GM23338 (cell line): ENCODE results near the gene ATP2A3.

Experiments
- CREB1 ChIP-seq: fragments of 250-450 bp; sonication (Bioruptor Pico); IDR thresholded peaks from 2 replicates; pipeline ENCODE4 v1.5.0; 2020; ENCODE audit warnings: low read depth, mild to moderate bottlenecking, moderate library complexity
- CTCF ChIP-seq, 2 experiments: fragments of 200-600 bp in 1 of 2; sonication (generic) in 1 of 2; conservative IDR thresholded peaks; 2 replicates each; pipeline versions ENCODE4 v1.5.1 to v1.6.1; 2016 to 2017; ENCODE audit warnings: antibody characterized with exemption in 2 of 2, low read depth in 2 of 2, mild to moderate bottlenecking in 2 of 2, moderate library complexity in 1 of 2
- ETS1 ChIP-seq: IDR thresholded peaks from 2 replicates; pipeline ENCODE4 v1.6.1; 2016; ENCODE audit warnings: antibody characterized with exemption
- EZH2 ChIP-seq: fragments of 200-600 bp; sonication (generic); IDR thresholded peaks from one replicate; pipeline ENCODE4 v1.8.0; 2017; ENCODE audit warnings: antibody characterized with exemption, mild to moderate bottlenecking, low read depth; ENCODE audit not compliant: unreplicated experiment
- EZH2phosphoT487 ChIP-seq: fragments of 200-600 bp; sonication (generic); IDR thresholded peaks from one replicate; pipeline ENCODE4 v1.8.1; 2018; ENCODE audit warnings: antibody characterized with exemption; ENCODE audit not compliant: unreplicated experiment
- JUNB ChIP-seq: IDR thresholded peaks from one replicate; pipeline ENCODE4 v1.6.1; 2016; ENCODE audit warnings: antibody characterized with exemption; ENCODE audit not compliant: unreplicated experiment
- NANOG ChIP-seq: IDR thresholded peaks from 2 replicates; pipeline ENCODE4 v1.6.1; 2016; ENCODE audit warnings: antibody characterized with exemption, borderline replicate concordance
- POLR2AphosphoS5 ChIP-seq: IDR thresholded peaks from 2 replicates; pipeline ENCODE4 v1.6.1; 2016; ENCODE audit warnings: antibody characterized with exemption, low read depth
- REST ChIP-seq: IDR thresholded peaks from one replicate; pipeline ENCODE4 v1.6.1; 2018; ENCODE audit warnings: antibody characterized with exemption; ENCODE audit not compliant: unreplicated experiment
- STAT1 ChIP-seq: IDR thresholded peaks from one replicate; pipeline ENCODE4 v1.6.1; 2016; ENCODE audit warnings: antibody characterized with exemption; ENCODE audit not compliant: unreplicated experiment
- ZNF114 ChIP-seq: fragments of 250-450 bp; sonication (Bioruptor Pico); IDR thresholded peaks from 2 replicates; pipeline ENCODE4 v1.5.0; 2020; ENCODE audit warnings: mild to moderate bottlenecking, moderate library complexity
- ZNF331 ChIP-seq: fragments of 250-450 bp; sonication (Bioruptor Pico); IDR thresholded peaks from 2 replicates; pipeline ENCODE4 v1.5.0; 2020; ENCODE audit warnings: low read depth, mild to moderate bottlenecking, moderate library complexity
- ZNF462 ChIP-seq: fragments of 250-450 bp; sonication (Bioruptor Pico); IDR thresholded peaks from 2 replicates; pipeline ENCODE4 v1.5.0; 2020; ENCODE audit warnings: mild to moderate bottlenecking, moderate library complexity

- TF ChIP-seq CTCF (conservative IDR thresholded peaks at IDR 0.05; ENCODE audit: low read depth in 2 of 2), result peak; percentile 55 to 69
- no peak for TF ChIP-seq EZH2phosphoT487
- TF ChIP-seq ZNF114, result no peak
- TF ChIP-seq EZH2, result no peak
- no peak for TF ChIP-seq POLR2AphosphoS5
- TF ChIP-seq NANOG, result no peak
- no peak for TF ChIP-seq ETS1
- TF ChIP-seq JUNB, result no peak
- TF ChIP-seq REST, result no peak
- no peak for TF ChIP-seq CREB1 (CRISPR knock-in tag)
- TF ChIP-seq ZNF331 (CRISPR knock-in tag), result no peak
- TF ChIP-seq STAT1, result no peak
- TF ChIP-seq ZNF462, result no peak
Observed at GRCh38 chr17:4008082-4008435, 43.8 kb upstream of the ATP2A3 start.
